ENCODE results near the gene PTTG1IP2.
"Not testable (repeated sequence)": the region's sequence is repeated elsewhere in the genome, so short reads cannot be mapped to it uniquely, and the experiment has no call there.

The PTTG1IP2 gene

GRCh38 chr7:90463151-90463628 lies 6.2 kb upstream of the PTTG1IP2 start:
- not testable (repeated sequence) for H3K27me3 Mint-ChIP-seq
- H3K27ac Mint-ChIP-seq: peak overlapping the region; percentile 75
- H3K36me3 Mint-ChIP-seq: peaks cover 16% of the 10 kb centered on the region
- H3K9me3 Mint-ChIP-seq: peaks cover 23% of the 10 kb centered on the region
- peak overlapping the region; percentile 87 for H3K4me3 Mint-ChIP-seq
- H3K4me1 Mint-ChIP-seq: peaks cover 12% of the 10 kb centered on the region

- H3K36me3 Mint-ChIP-seq: peaks cover 16% of the 10 kb centered on the region
- H3K4me1 Mint-ChIP-seq: peaks cover 12% of the 10 kb centered on the region
- H3K4me3 Mint-ChIP-seq: no peak overlapping the region
- no peak overlapping the region for H3K27ac Mint-ChIP-seq
- peaks cover 23% of the 10 kb centered on the region for H3K9me3 Mint-ChIP-seq
- peaks cover 2% of the 10 kb centered on the region for H3K27me3 Mint-ChIP-seq
Measured at GRCh38 chr7:90465816-90466215, 3.6 kb upstream of the PTTG1IP2 start.

GRCh38 chr7:90472805-90473540 lies 3.5 kb downstream of the PTTG1IP2 start:
- no peak overlapping the region for H3K27ac Mint-ChIP-seq
- no peaks in the 10 kb centered on the region for H3K36me3 Mint-ChIP-seq
- H3K9me3 Mint-ChIP-seq: no peaks in the 10 kb centered on the region
- no peak overlapping the region for H3K4me3 Mint-ChIP-seq
- H3K4me1 Mint-ChIP-seq: no peaks in the 10 kb centered on the region
- peaks cover 13% of the 10 kb centered on the region for H3K27me3 Mint-ChIP-seq

GRCh38 chr7:90473814-90474213 lies 4.4 kb downstream of the PTTG1IP2 start:
- Mint-ChIP-seq H3K27me3 (peaks cover 13% of the 10 kb centered on the region), H3K9me3 (no peaks in the 10 kb centered on the region), H3K4me1 (no peaks in the 10 kb centered on the region), H3K4me3 (no peak overlapping the region), H3K36me3 (no peaks in the 10 kb centered on the region), H3K27ac (no peak overlapping the region)

- H3K27me3 Mint-ChIP-seq: peaks cover 13% of the 10 kb centered on the region
- H3K4me3 Mint-ChIP-seq: no peak overlapping the region
- H3K9me3 Mint-ChIP-seq: no peaks in the 10 kb centered on the region
- H3K36me3 Mint-ChIP-seq: no peaks in the 10 kb centered on the region
- no peak overlapping the region for H3K27ac Mint-ChIP-seq
- no peaks in the 10 kb centered on the region for H3K4me1 Mint-ChIP-seq
Measured at GRCh38 chr7:90474284-90475210, 5.1 kb downstream of the PTTG1IP2 start.

GRCh38 chr7:90483251-90483650 lies 13.8 kb downstream of the PTTG1IP2 start:
- no peak overlapping the region for H3K27ac Mint-ChIP-seq
- H3K4me1 Mint-ChIP-seq: no peaks in the 10 kb centered on the region

GRCh38 chr7:90484706-90485105 lies 15.3 kb downstream of the PTTG1IP2 start:
- no peak overlapping the region for H3K27ac Mint-ChIP-seq
- no peaks in the 10 kb centered on the region for H3K4me1 Mint-ChIP-seq
- H3K27me3 Mint-ChIP-seq: peaks cover 2% of the 10 kb centered on the region
- no peaks in the 10 kb centered on the region for H3K36me3 Mint-ChIP-seq
- H3K9me3 Mint-ChIP-seq: no peaks in the 10 kb centered on the region
- no peak overlapping the region for H3K4me3 Mint-ChIP-seq

More at GRCh38 chr7:90483251-90483650, 13.8 kb downstream of the PTTG1IP2 start:
- H3K4me3 Mint-ChIP-seq: no peak overlapping the region
- H3K36me3 Mint-ChIP-seq: no peaks in the 10 kb centered on the region
- no peaks in the 10 kb centered on the region for H3K9me3 Mint-ChIP-seq
- peaks cover 2% of the 10 kb centered on the region for H3K27me3 Mint-ChIP-seq

- no peak overlapping the region for H3K4me3 Mint-ChIP-seq
- peaks cover 4% of the 10 kb centered on the region for H3K27me3 Mint-ChIP-seq
- no peak overlapping the region for H3K27ac Mint-ChIP-seq
- H3K36me3 Mint-ChIP-seq: no peaks in the 10 kb centered on the region
- H3K9me3 Mint-ChIP-seq: no peaks in the 10 kb centered on the region
- H3K4me1 Mint-ChIP-seq: no peaks in the 10 kb centered on the region
Measured at GRCh38 chr7:90485734-90486316, 16.4 kb downstream of the PTTG1IP2 start.

- H3K27ac Mint-ChIP-seq: no peak overlapping the region
- peaks cover 1% of the 10 kb centered on the region for H3K27me3 Mint-ChIP-seq
- H3K4me3 Mint-ChIP-seq: no peak overlapping the region
- no peaks in the 10 kb centered on the region for H3K4me1 Mint-ChIP-seq
- H3K9me3 Mint-ChIP-seq: no peaks in the 10 kb centered on the region
- H3K36me3 Mint-ChIP-seq: no peaks in the 10 kb centered on the region
Measured at GRCh38 chr7:90487808-90488207, 18.4 kb downstream of the PTTG1IP2 start.

GRCh38 chr7:90488220-90488619 lies 18.8 kb downstream of the PTTG1IP2 start:
- H3K27ac Mint-ChIP-seq: no peak overlapping the region
- no peaks in the 10 kb centered on the region for H3K9me3 Mint-ChIP-seq

GRCh38 chr7:90492250-90492649 lies 22.8 kb downstream of the PTTG1IP2 start:
- Mint-ChIP-seq H3K4me3 (no peak overlapping the region), H3K27ac (no peak overlapping the region), H3K4me1 (no peaks in the 10 kb centered on the region), H3K36me3 (no peaks in the 10 kb centered on the region), H3K27me3 (peaks cover 1% of the 10 kb centered on the region), H3K9me3 (no peaks in the 10 kb centered on the region)

More at GRCh38 chr7:90488220-90488619, 18.8 kb downstream of the PTTG1IP2 start:
- Mint-ChIP-seq H3K4me1 (no peaks in the 10 kb centered on the region), H3K27me3 (peaks cover 1% of the 10 kb centered on the region), H3K4me3 (no peak overlapping the region), H3K36me3 (no peaks in the 10 kb centered on the region)

GRCh38 chr7:90495241-90495640 lies 25.8 kb downstream of the PTTG1IP2 start:
- no peak overlapping the region for H3K4me3 Mint-ChIP-seq
- no peaks in the 10 kb centered on the region for H3K9me3 Mint-ChIP-seq
- H3K27ac Mint-ChIP-seq: no peak overlapping the region
- H3K4me1 Mint-ChIP-seq: no peaks in the 10 kb centered on the region
- H3K36me3 Mint-ChIP-seq: no peaks in the 10 kb centered on the region
- H3K27me3 Mint-ChIP-seq: peaks cover 3% of the 10 kb centered on the region

GRCh38 chr7:90502539-90502938 lies 33.1 kb downstream of the PTTG1IP2 start:
- Mint-ChIP-seq H3K4me3 (no peak overlapping the region), H3K4me1 (no peaks in the 10 kb centered on the region), H3K9me3 (no peaks in the 10 kb centered on the region), H3K27me3 (peaks cover 4% of the 10 kb centered on the region), H3K36me3 (no peaks in the 10 kb centered on the region), H3K27ac (no peak overlapping the region)

- no peak overlapping the region for H3K4me3 Mint-ChIP-seq
- no peaks in the 10 kb centered on the region for H3K36me3 Mint-ChIP-seq
- peaks cover 2% of the 10 kb centered on the region for H3K27me3 Mint-ChIP-seq
- H3K27ac Mint-ChIP-seq: no peak overlapping the region
- no peaks in the 10 kb centered on the region for H3K9me3 Mint-ChIP-seq
- no peaks in the 10 kb centered on the region for H3K4me1 Mint-ChIP-seq
Measured at GRCh38 chr7:90503367-90503766, 33.9 kb downstream of the PTTG1IP2 start.

- Mint-ChIP-seq H3K4me1 (no peaks in the 10 kb centered on the region), H3K27ac (no peak overlapping the region), H3K27me3 (no peaks in the 10 kb centered on the region), H3K9me3 (no peaks in the 10 kb centered on the region), H3K4me3 (no peak overlapping the region), H3K36me3 (no peaks in the 10 kb centered on the region)
Measured at GRCh38 chr7:90507692-90508091, 38.3 kb downstream of the PTTG1IP2 start.
